IMR-90 (cell line): ENCODE data around the gene STAT4. TPM values are rescaled to one million over a fixed set of nuclear protein-coding genes. Genes with fewer than 3 reads are reported as not detected.

Source experiments
- ATAC-seq: fragments of 200-7000 bp; cut with Tn5 transposase; 2 replicates; pipeline ENCODE4 v1.9.1; 2020; ENCODE audit warnings: low read depth, mild to moderate bottlenecking, moderate library complexity
- BruUV-seq: library from RNA; stranded (reverse); fragments of 400-500 nt; replicated peaks from 2 replicates; lab custom pipeline; 2021; lab: Mats Ljungman, UMichigan
- CTCF ChIA-PET: fragments of 300-600 bp; formaldehyde crosslinking; extraction: SDS; loops from one replicate; lab custom pipeline; 2021; ENCODE audit warnings: antibody characterized with exemption; lab: Yijun Ruan, JAX
- POLR2A ChIA-PET: fragments of 300-600 bp; sonication (Branson Sonifier 250); formaldehyde crosslinking; loops from one replicate; lab custom pipeline; 2022; ENCODE audit warnings: antibody characterized with exemption; ENCODE audit not compliant: unreplicated experiment; lab: Charles Lee
- DNase-seq: peaks from one replicate; pipeline ENCODE4 v3.0.0; 2013
- H2AFZ ChIP-seq: replicated peaks from 2 replicates; pipeline ENCODE3; 2013; ENCODE audit warnings: low read length, mild to moderate bottlenecking; ENCODE audit not compliant: poor library complexity
- H2AK5ac ChIP-seq: 2 replicates; pipeline ENCODE4 v1.6.1; 2013; ENCODE audit warnings: low read depth, low read length, inconsistent platforms
- H2AK9ac ChIP-seq: replicated peaks from 2 replicates; pipeline ENCODE3; 2013; ENCODE audit warnings: mild to moderate bottlenecking, low read depth, low read length, moderate library complexity; ENCODE audit not compliant: poor library complexity
- H2BK120ac ChIP-seq: 2 replicates; pipeline ENCODE4 v1.6.1; 2013; ENCODE audit warnings: low read depth, low read length, inconsistent platforms
- H2BK15ac ChIP-seq: 3 replicates; pipeline ENCODE4 v1.6.1; 2013; ENCODE audit warnings: low read depth, low read length, inconsistent platforms
- H2BK20ac ChIP-seq: 2 replicates; pipeline ENCODE4 v1.6.1; 2013; ENCODE audit warnings: low read depth, mild to moderate bottlenecking, inconsistent platforms, low read length, moderate library complexity
- H2BK5ac ChIP-seq: 2 replicates; pipeline ENCODE4 v1.6.1; 2013; ENCODE audit warnings: mild to moderate bottlenecking, low read depth, low read length, inconsistent platforms; ENCODE audit not compliant: poor library complexity, severe bottlenecking
- H3K14ac ChIP-seq: replicated peaks from 2 replicates; pipeline ENCODE4 v1.6.1; 2013; ENCODE audit warnings: low read depth, low read length, inconsistent platforms
- H3K18ac ChIP-seq: 2 replicates; pipeline ENCODE4 v1.6.1; 2013; ENCODE audit warnings: low read depth, low read length, control low read depth
- H3K23ac ChIP-seq: 2 replicates; pipeline ENCODE4 v1.6.1; 2013; ENCODE audit warnings: low read depth, low read length, inconsistent platforms
- H3K27ac ChIP-seq: 2 replicates; pipeline ENCODE4 v1.5.1; 2013; ENCODE audit warnings: mild to moderate bottlenecking, control low read depth, low read length; ENCODE audit not compliant: insufficient read depth
- H3K27me3 ChIP-seq: 2 replicates; pipeline ENCODE4 v1.6.1; 2013; ENCODE audit warnings: low read length; ENCODE audit not compliant: control insufficient read depth, insufficient read depth
- H3K36me3 ChIP-seq: 2 replicates; pipeline ENCODE4 v1.6.1; 2013; ENCODE audit warnings: low read length, mixed read lengths; ENCODE audit not compliant: control insufficient read depth, insufficient read depth
- H3K4ac ChIP-seq: 2 replicates; pipeline ENCODE4 v1.6.1; 2013; ENCODE audit warnings: low read depth, low read length, inconsistent platforms
- H3K4me1 ChIP-seq: 2 replicates; pipeline ENCODE4 v1.6.1; 2013; ENCODE audit warnings: low read length, mixed read lengths; ENCODE audit not compliant: control insufficient read depth, insufficient read depth
- H3K4me2 ChIP-seq: 2 replicates; pipeline ENCODE4 v1.6.1; 2013; ENCODE audit warnings: low read depth, mild to moderate bottlenecking, control low read depth, low read length, moderate library complexity
- H3K4me3 ChIP-seq: 2 replicates; pipeline ENCODE4 v1.5.1; 2013; ENCODE audit warnings: low read depth, mild to moderate bottlenecking, control low read depth, low read length, moderate library complexity; ENCODE audit not compliant: insufficient read depth
- H3K56ac ChIP-seq: 2 replicates; pipeline ENCODE4 v1.6.1; 2013; ENCODE audit warnings: low read length, inconsistent platforms; ENCODE audit not compliant: insufficient read depth; ENCODE audit errors: extremely low read depth
- H3K79me1 ChIP-seq, 2 experiments: 2 replicates each; pipeline ENCODE4 v1.6.1; 2013; ENCODE audit warnings: low read length in 2 of 2, inconsistent platforms in 1 of 2, low read depth in 1 of 2
- H3K9ac ChIP-seq: 2 replicates; pipeline ENCODE4 v1.6.1; 2013; ENCODE audit warnings: low read depth, low read length, control low read depth
- H3K9me1 ChIP-seq: 2 replicates; pipeline ENCODE4 v1.6.1; 2013; ENCODE audit warnings: low read length, inconsistent platforms; ENCODE audit not compliant: insufficient read depth
- H3K9me3 ChIP-seq: 2 replicates; pipeline ENCODE4 v1.6.1; 2013; ENCODE audit warnings: low read length; ENCODE audit not compliant: control insufficient read depth, insufficient read depth
- H4K20me1 ChIP-seq: 2 replicates; pipeline ENCODE4 v1.6.1; 2013; ENCODE audit warnings: low read length, inconsistent platforms; ENCODE audit not compliant: insufficient read depth
- H4K5ac ChIP-seq: 2 replicates; pipeline ENCODE4 v1.6.1; 2013; ENCODE audit warnings: mild to moderate bottlenecking, low read depth, low read length, control low read depth
- H4K8ac ChIP-seq, 2 experiments: 2 replicates each; pipeline ENCODE4 v1.6.1; 2013; ENCODE audit warnings: low read depth in 2 of 2, low read length in 2 of 2, control low read depth in 1 of 2, inconsistent platforms in 1 of 2
- H4K91ac ChIP-seq: 2 replicates; pipeline ENCODE4 v1.6.1; 2013; ENCODE audit warnings: low read depth, low read length, inconsistent platforms; ENCODE audit not compliant: insufficient read depth
- CHD1 ChIP-seq: IDR thresholded peaks from 2 replicates; pipeline ENCODE4 v1.6.1; 2012; ENCODE audit warnings: low read depth, low read length, improper control_type of control experiment
- NFE2L2 ChIP-seq: fragments of 150-350 bp; IDR thresholded peaks from 2 replicates; pipeline ENCODE4 v1.6.1; 2016; ENCODE audit warnings: low read depth, mild to moderate bottlenecking, low read length
- RAD21 ChIP-seq: IDR thresholded peaks from 2 replicates; pipeline ENCODE4 v1.6.1; 2012; ENCODE audit warnings: low read length, improper control_type of control experiment
- RFX5 ChIP-seq: IDR thresholded peaks from 2 replicates; pipeline ENCODE4 v1.8.0; 2012; ENCODE audit warnings: low read depth, mild to moderate bottlenecking, low read length, moderate library complexity
- SMC3 ChIP-seq: fragments of 150-350 bp; IDR thresholded peaks from 2 replicates; pipeline ENCODE4 v1.6.1; 2016; ENCODE audit warnings: low read depth, mild to moderate bottlenecking, antibody characterized with exemption, low read length, moderate library complexity
- WGBS, 2 experiments: methylation state at CpG; one replicate each; pipeline versions ENCODE4 v1.1.5 to v1.1.7; 2013; ENCODE audit warnings: missing lambda C conversion rate in 2 of 2; ENCODE audit not compliant: insufficient read length in 1 of 2; ENCODE audit errors: extremely low coverage in 2 of 2; 5-methylcytosine and 5-hydroxymethylcytosine counted together
- dilution Hi-C: fragments of 300-500 bp; cut with HindIII; formaldehyde crosslinking; loops from one replicate; pipeline ENCODE4 v1.14.3; 2018; ENCODE audit warnings: low sequenced_read_pairs; ENCODE audit not compliant: unreplicated experiment
- in situ Hi-C: fragments of 300-500 bp; cut with MboI; formaldehyde crosslinking; loops from 3 replicates; pipeline ENCODE4 v1.14.3; 2019; ENCODE audit warnings: low sequenced_read_pairs, inconsistent platforms, mixed read lengths
- intact Hi-C: fragments of 100-400 bp; cut with micrococcal nuclease; formaldehyde crosslinking; loops from 2 replicates; pipeline ENCODE4 v1.10.0; 2022
- polyA plus RNA-seq, 3 experiments: library from polyadenylated mRNA; depleted of rRNA; stranded (reverse); fragments of >200 nt; gene quantifications; 2 replicates each; pipeline ENCODE4 v1.2.3, GENCODE V29; 2012; ENCODE audit warnings: low replicate concordance in 1 of 3
- total RNA-seq: library from RNA; depleted of rRNA; stranded (reverse); fragments of >200 nt; gene quantifications from 2 replicates; pipeline ENCODE4 v1.2.3, GENCODE V29; 2012
- TF ChIP-seq, protein P1 (sequence below): conservative IDR thresholded peaks from 2 replicates; pipeline ENCODE4 v1.5.1; 2012; ENCODE audit warnings: mild to moderate bottlenecking, low read depth, low read length, improper control_type of control experiment
- TF ChIP-seq, protein P2 (sequence below): fragments of 150-350 bp; IDR thresholded peaks from 2 replicates; pipeline ENCODE4 v1.6.1; 2017; ENCODE audit warnings: mild to moderate bottlenecking, antibody characterized with exemption, low read length, low read depth

The STAT4 gene
- total and polyA plus RNA-seq, 2 of the 4 experiments (the other 2 are of a cell fraction) = 0.36 to 0.48 TPM

DNA sequence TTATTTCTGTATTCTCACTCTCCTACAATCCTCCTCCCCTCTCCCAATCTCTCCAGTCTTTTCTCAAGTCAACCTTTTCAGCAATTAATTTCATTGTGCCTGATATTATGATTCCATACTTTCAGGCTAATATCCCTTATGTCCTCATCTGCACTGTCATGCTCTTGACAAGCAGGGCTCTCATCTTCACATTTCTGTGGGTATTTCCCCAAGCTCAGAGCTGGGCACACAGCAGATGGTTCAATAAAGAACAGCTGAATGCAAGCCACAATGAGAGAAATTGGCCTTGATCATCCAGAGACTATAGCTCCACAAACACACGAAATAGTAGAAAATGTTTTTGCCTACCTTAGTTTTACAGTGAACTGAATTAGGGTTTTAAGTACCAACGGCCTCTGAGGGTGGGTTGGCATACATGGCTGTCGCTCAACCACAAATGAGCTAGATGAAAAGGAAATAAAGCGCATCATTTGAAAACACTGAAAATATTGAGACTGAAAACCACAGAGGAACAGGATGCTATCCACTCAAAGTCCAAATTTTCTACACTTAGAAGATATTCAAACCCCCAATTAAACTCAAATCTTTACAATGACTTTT lies 89.3 kb downstream of the STAT4 start:
- no CpG with 5 or more reads among the region's 4 CpGs for WGBS, 2 experiments
- no peak overlapping the region for H3K23ac ChIP-seq
- no TSS peak for BruUV-seq
- H3K9me3 ChIP-seq = no peaks in the 10 kb centered on the region
- intact Hi-C loops (no loop called here), in situ Hi-C loops (loop anchor here (10.0 kb wide), 1 partner anchor 73 kb away; no protein-coding TSS in a partner anchor), dilution Hi-C loops (no loop called here)
- no peak overlapping the region for H3K27ac ChIP-seq
- no peak overlapping the region for H3K18ac ChIP-seq
- no peak overlapping the region for H2AK5ac ChIP-seq
- H3K36me3 ChIP-seq = no peaks in the 10 kb centered on the region
- no peak overlapping the region for H2BK5ac ChIP-seq
- no peak overlapping the region for H3K14ac ChIP-seq
- no peak overlapping the region for H4K5ac ChIP-seq
- no peak overlapping the region for H3K56ac ChIP-seq
- POLR2A ChIA-PET = no interaction called here
- H2AFZ ChIP-seq = no peak overlapping the region
- CTCF ChIA-PET = interaction anchor here (2.8 kb wide), 1 partner anchor 10 kb away, joined by 11 read pairs; no protein-coding TSS in a partner anchor
- H2AK9ac ChIP-seq = no peak overlapping the region
- no peak overlapping the region for H3K9ac ChIP-seq
- H4K8ac ChIP-seq = no peak overlapping the region
- H3K4ac ChIP-seq = no peak overlapping the region
- no peak overlapping the region for H3K4me2 ChIP-seq
- H4K91ac ChIP-seq = no peak overlapping the region
- H2BK15ac ChIP-seq = no peak overlapping the region
- H3K9me1 ChIP-seq = no peaks in the 10 kb centered on the region
- no peaks in the 10 kb centered on the region for H3K79me1 ChIP-seq
- no peaks in the 10 kb centered on the region for H3K27me3 ChIP-seq
- H3K4me3 ChIP-seq = no peak overlapping the region
- no peak for TF ChIP-seq SMC3
- TF ChIP-seq, protein P1, sequence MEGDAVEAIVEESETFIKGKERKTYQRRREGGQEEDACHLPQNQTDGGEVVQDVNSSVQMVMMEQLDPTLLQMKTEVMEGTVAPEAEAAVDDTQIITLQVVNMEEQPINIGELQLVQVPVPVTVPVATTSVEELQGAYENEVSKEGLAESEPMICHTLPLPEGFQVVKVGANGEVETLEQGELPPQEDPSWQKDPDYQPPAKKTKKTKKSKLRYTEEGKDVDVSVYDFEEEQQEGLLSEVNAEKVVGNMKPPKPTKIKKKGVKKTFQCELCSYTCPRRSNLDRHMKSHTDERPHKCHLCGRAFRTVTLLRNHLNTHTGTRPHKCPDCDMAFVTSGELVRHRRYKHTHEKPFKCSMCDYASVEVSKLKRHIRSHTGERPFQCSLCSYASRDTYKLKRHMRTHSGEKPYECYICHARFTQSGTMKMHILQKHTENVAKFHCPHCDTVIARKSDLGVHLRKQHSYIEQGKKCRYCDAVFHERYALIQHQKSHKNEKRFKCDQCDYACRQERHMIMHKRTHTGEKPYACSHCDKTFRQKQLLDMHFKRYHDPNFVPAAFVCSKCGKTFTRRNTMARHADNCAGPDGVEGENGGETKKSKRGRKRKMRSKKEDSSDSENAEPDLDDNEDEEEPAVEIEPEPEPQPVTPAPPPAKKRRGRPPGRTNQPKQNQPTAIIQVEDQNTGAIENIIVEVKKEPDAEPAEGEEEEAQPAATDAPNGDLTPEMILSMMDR = no peak
- TF ChIP-seq, protein P2, sequence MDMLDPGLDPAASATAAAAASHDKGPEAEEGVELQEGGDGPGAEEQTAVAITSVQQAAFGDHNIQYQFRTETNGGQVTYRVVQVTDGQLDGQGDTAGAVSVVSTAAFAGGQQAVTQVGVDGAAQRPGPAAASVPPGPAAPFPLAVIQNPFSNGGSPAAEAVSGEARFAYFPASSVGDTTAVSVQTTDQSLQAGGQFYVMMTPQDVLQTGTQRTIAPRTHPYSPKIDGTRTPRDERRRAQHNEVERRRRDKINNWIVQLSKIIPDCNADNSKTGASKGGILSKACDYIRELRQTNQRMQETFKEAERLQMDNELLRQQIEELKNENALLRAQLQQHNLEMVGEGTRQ = no peak
- TF ChIP-seq RAD21 = no peak
- no peak for TF ChIP-seq RFX5
- TF ChIP-seq NFE2L2 = no peak
- TF ChIP-seq CHD1 = no peak
- H3K4me1 ChIP-seq = 0 out of 2 replicates have a peak, but pooled peaks cover 1% of the 10 kb centered on the region
- H2BK20ac ChIP-seq = no peak overlapping the region
- DNase-seq (no peak), ATAC-seq (no peak)
- no peak overlapping the region for H2BK120ac ChIP-seq
- H4K20me1 ChIP-seq = no peaks in the 10 kb centered on the region
